HG03378 (cell line): ENCODE data around the gene DYNLRB1.
A peak's percentile ranks its signal among the peaks of the same experiment; 100 is the strongest.
"Not testable (repeated sequence)": the region's sequence is repeated elsewhere in the genome, so short reads cannot be mapped to it uniquely, and the experiment has no call there.

Experiments
- ATAC-seq: cut with Tn5 transposase; IDR thresholded peaks from one replicate; pipeline ENCODE4 v1.9.1; 2021; ENCODE audit warnings: mild to moderate bottlenecking, moderate library complexity; ENCODE audit not compliant: unreplicated experiment

Gene DYNLRB1

GRCh38 chr20:34516247-34517113 lies at the start of gene DYNLRB1:
Gene DYNLRB1, plus strand, starts transcription at chr20:34516422. Its CDS starts 37 bp downstream, at chr20:34516459.
- peak; percentile 73 for ATAC-seq

- ATAC-seq, result no peak
Observed at GRCh38 chr20:34468951-34469350, 47.3 kb upstream of the DYNLRB1 start.

DNA sequence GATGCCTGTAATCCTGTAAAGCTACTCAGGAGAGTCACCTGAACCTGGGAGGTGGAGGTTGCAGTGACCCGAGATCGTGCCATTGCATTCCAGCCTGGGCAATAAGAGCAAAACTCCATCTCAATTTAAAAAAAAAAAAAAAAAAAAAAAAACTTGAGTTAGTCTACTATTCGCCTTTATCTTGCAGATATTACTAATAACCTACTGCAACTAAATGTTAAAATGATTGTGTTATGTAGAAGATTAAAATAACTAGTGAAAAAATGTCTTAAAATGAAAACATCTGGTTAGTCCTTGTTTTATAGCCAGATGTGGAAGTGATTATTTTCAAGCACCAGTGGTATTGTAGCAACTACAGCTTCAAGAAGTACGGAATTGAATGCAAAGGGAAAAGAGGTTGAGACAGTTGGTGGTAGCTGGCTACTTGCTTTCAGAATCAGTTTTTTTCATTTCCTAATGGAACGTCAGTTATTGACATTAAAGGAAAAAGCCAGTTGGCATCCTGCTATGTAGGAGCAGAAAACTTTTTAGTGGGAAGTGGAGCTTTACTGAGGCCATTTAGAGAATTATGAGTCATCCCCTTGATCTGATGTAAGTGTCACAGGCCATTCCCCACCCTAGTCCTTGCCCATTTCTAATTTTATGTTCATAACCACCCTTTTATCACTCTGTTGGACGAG lies 43.8 kb upstream of the DYNLRB1 start:
- no peak for ATAC-seq

DNA sequence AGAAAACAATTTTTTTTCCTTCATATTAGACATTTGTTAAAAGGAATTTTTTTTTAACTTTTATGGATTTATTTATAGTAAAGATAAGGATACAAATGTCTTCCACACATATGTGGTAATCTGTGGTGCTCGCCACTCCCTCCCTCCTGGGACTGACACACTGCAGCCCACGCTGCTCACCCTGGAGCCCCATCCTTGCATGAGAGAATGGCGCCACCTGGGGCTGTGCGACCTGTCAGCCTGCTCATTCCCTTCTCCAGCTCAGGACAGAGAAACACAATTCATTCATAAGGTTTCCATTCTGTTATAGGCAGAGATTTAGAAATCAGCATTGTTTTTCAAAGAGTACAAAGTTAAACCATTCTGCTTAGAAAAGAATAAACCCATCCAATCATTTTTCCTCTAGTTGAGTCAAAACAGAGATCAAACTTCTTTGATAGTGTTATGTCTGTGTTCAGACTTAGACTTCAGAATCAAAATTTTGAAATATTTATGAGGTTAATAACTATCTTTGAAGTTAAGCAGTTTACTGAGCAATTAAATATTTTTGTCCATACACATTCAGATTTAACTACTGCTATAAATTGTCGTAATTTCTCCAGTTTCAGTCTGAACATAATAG lies 42.8 kb upstream of the DYNLRB1 start:
- ATAC-seq, result no peak

GRCh38 chr20:34475979-34476736 lies 40.1 kb upstream of the DYNLRB1 start:
- no peak for ATAC-seq

DNA sequence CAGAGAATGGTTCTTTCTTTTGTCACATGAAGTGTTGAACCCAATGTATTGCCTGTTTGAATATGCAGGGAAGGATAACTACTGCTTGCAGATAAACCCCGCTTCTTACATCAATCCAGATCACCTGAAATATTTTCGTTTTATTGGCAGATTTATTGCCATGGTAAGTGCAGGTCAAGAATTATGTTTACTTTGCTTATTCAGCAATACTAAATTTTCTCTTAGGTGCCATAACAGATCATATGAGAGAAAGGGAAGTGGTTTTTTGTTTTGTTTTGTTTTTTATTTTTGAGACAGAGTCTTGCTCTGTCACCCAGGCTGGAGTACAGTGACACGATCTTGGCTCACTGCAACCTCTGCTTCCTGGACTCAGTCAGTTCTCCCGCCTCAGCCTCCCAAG lies 36.6 kb upstream of the DYNLRB1 start:
- no peak for ATAC-seq

DNA sequence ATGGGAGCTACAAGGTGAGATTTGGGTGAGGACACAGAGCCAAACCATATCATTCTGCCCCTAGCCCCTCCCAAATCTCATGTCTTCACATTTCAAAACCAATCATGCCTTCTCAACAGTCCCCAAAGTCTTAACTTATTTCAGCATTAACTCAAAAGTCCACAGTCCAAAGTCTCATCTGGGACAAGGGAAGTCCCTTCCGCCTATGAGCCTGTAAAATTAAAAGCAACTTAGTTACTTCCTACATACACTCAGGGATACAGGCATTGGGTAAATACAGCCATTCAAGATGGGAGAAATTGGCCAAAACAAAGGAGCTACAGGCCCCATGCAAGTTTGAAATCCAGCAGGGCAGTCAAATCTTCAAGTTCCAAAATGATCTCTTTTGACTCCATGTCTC lies 34.1 kb upstream of the DYNLRB1 start:
- ATAC-seq, result not testable (repeated sequence)

DNA sequence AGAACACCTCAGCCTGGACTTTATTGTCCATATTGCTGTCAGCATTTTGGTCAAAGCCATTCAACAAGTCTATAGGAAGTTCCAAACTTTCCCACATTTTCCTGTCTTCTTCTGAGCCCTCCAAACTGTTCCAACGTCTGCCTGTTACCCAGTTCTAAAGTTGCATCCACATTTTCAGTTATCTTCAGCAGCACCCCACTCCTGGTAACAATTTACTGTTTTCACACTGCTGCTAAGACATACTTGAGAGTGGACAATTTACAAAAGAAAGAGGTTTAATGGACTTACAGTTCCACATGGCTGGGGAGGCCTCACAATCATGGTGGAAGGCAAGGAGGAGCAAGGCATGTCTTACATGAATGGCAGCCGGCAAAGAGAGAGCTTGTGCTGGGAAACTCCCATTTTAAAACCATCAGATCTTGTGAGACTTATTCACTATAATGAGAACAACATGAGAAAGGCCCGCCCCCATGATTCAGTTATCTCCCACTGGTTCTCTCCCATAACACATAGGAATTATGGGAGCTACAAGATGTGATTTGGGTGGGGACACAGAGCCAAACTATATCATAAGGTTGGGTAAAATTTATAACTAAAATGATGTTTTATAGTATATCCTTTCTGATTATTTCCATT lies 32.5 kb upstream of the DYNLRB1 start:
- not testable (repeated sequence) for ATAC-seq

DNA sequence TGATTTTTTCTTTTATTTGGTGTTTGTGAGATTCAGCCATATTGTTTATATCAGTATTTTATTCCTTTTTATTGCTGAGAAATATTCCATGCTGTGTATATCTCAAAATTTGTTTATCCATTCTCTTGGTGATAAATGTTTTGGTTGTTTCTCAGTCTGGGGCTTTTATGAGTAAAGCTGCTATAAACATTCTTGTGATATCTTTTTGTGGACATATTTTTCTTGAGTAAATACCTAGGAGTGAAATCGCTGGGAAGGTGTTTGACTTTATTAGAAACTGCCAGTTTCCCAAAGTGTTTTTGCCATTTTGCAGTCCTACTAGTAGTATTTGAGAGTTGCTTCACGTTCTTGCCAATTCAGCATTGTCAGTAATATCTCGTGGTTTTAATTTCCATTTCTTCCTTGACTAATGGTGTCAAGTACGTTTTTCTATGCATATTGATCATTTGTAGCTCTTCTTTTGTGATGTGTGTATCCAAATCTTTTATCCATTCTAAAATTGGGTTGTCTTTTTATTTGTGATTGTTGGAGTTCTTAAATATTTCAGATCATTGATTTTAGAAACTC lies 31.1 kb upstream of the DYNLRB1 start:
- no peak for ATAC-seq

GRCh38 chr20:34491226-34491931 lies 24.8 kb upstream of the DYNLRB1 start:
- ATAC-seq, result no peak

DNA sequence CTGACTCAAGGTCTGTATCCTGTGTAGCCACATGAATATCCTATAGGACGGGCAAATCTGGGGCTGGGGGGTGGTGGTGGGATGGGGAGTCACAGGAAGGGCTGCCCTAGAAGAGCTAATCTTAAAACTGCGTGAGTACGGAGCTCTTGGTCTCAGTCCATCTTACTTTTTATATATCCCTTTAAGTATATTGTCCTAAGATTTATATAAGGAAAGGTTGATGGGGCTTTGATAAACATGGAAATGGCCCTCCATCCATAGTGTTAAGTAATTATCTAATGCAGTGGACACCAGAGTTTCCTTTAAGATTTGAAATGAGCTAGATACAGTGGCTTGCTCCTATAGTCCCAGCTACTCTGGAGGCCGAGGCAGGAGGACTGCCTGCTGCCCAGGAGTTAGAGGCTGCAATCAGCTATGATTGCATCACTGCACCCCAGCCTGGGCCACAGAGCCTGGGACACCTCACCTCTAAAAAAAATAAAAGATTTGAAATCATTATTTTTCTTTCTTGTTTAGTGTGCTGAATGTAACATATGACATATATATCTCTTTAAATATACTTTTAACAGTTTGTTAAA lies 24.2 kb upstream of the DYNLRB1 start:
- no peak for ATAC-seq

DNA sequence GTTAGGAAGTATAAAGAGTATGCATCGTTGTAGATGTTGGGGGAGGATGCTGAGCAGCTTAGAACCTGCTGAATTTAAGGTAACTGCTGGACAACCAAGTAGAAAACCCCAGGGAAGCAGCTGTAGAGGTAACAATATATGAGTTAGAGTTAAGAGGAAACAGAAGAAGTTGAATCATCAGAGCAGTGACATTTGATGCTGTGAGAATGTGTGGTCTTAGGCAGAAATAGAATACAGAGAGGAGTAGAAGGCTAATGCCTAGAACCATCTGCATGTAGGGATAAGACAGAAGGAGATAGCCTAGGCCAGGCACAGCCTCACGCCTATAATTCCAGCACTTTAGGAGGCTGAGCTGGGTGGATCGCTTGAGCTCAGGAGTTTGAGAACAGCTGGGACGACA lies 22.6 kb upstream of the DYNLRB1 start:
- ATAC-seq, result no peak

DNA sequence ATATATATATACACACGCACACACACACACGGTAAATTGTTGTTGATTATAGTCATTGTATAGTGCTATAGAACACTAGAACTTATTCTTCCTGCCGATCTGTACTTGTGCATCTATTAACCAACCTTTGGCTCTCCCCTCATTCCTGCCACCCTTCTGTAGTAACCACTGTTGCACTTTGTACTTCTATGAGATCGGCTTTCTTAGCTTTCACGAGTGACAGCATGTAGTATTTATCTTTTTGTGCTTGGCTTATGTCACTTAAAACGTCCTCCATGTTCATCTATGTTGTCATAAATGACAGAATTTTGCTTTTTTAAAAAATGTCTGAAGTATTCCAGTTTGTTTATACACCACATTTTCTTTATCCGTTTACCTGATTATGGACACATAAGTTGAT lies 20.9 kb upstream of the DYNLRB1 start:
- no peak for ATAC-seq

DNA sequence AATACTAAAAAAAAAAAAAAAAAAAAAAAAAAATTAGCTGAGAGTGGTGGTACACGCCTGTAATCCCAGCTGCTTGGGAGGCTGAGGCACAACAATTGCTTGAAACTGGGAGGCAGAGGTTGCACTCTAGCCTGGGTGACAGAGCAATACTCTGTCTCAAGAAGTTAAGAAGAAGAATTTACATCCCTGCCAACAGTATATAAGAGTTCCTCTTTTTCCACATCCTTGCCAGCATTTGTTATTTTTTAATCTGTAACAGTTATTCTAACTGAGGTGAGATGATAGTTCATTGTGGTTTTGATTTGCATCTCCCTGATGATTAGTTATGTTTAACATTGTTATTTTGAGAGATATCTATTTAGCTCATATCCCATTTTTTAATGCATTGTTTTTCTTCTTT lies 20.3 kb upstream of the DYNLRB1 start:
- no peak for ATAC-seq

DNA sequence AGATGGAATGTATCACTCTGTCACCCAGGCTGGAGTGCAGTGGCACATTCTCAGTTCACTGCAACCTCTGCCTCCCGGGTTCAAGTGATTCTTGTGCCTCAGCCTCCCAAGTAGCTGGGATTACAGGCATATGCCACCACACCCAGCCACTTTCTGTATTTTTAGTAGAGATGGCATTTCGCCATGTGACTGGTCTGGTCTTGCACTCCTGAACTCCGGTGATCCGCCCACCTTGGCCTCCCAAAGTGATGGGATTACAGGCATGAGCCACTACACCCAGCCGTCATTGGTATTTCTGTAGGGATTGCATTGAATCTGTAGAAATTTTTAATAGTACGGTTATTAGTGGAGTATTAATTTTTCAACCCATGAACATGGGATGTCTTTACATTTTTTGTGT lies 18.6 kb upstream of the DYNLRB1 start:
- not testable (repeated sequence) for ATAC-seq

DNA sequence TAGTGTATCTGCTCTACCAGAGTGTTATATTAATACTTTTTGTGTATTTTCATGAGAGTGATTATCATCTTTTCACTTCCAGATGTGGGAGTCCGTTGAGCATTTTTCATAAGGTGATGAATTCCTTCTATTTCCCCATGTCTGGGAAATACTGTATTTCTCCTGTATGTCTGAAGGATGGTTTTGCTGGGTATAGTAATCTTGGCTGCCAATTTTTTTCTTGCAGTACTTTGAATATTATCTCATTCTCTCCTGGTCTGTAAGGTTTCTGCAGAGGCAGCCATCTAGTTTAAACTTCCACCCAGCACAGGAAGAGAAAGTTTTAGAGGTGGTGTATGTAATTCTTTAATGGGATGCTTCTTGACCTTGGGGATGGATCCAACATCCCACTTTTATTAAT lies 15.4 kb upstream of the DYNLRB1 start:
- ATAC-seq, result no peak

GRCh38 chr20:34506480-34506879 lies 9.7 kb upstream of the DYNLRB1 start:
- ATAC-seq, result no peak

- no peak for ATAC-seq
Observed at GRCh38 chr20:34507702-34508413, 8.4 kb upstream of the DYNLRB1 start.

GRCh38 chr20:34510575-34510974 lies 5.6 kb upstream of the DYNLRB1 start:
- no peak for ATAC-seq
